Right lobe of liver (tissue), 6 donors: ENCODE data around the gene OR10G2. TPM values are rescaled to one million over a fixed set of nuclear protein-coding genes. Genes with fewer than 3 reads are reported as not detected.

ENCODE experiments used
- ATAC-seq, 4 donors: fragments of 200-7000 bp; cut with Tn5 transposase; one replicate each; pipeline ENCODE4 v1.9.1; 2020; ENCODE audit warnings: mild to moderate bottlenecking in 4 of 4, moderate library complexity in 4 of 4
- DNase-seq, 3 donors: peaks; one replicate each; pipeline ENCODE4 v3.0.0-alpha.2; 2020
- H3K27ac ChIP-seq, 3 donors: fragments of 200-600 bp; one replicate each; pipeline ENCODE4 v1.8.0; 2022
- H3K27me3 ChIP-seq, 2 donors: fragments of 200-600 bp; one replicate each; pipeline ENCODE4 v1.8.0; 2022
- H3K36me3 ChIP-seq, 4 donors: fragments of 200-600 bp; sonication (generic) in 1 of 4; one replicate each; pipeline versions ENCODE4 v1.5.1 to v1.8.0; 2017 to 2022; ENCODE audit warnings: control low read depth in 1 of 4
- H3K4me1 ChIP-seq, 4 donors: fragments of 200-600 bp; sonication (generic) in 1 of 4; one replicate each; pipeline versions ENCODE4 v1.5.1 to v1.8.0; 2017 to 2022; ENCODE audit warnings: control low read depth in 1 of 4
- H3K4me3 ChIP-seq, 3 donors: fragments of 200-600 bp; one replicate each; pipeline ENCODE4 v1.8.0; 2022
- H3K9me3 ChIP-seq, 4 donors: fragments of 200-600 bp; sonication (generic) in 1 of 4; one replicate each; pipeline versions ENCODE4 v1.5.1 to v1.8.0; 2017 to 2022; ENCODE audit warnings: control low read depth in 1 of 4
- CTCF ChIP-seq, 4 donors: fragments of 200-600 bp in 3 of 4; fragments of 450-650 bp in 1 of 4; IDR thresholded peaks; one replicate each; pipeline versions ENCODE4 v1.5.1 to v1.8.0; 2016 to 2022; ENCODE audit warnings: antibody characterized with exemption in 4 of 4, mild to moderate bottlenecking in 2 of 4
- POLR2A ChIP-seq: fragments of 450-650 bp; IDR thresholded peaks from one replicate; pipeline ENCODE4 v1.6.1; 2017; ENCODE audit warnings: antibody characterized with exemption, mild to moderate bottlenecking
- WGBS: methylation state at CpG from one replicate; pipeline ENCODE4 v1.1.6; 2018; ENCODE audit warnings: low coverage, low lambda C conversion rate; ENCODE audit not compliant: insufficient coverage; ENCODE audit errors: missing lambda C conversion rate; 5-methylcytosine and 5-hydroxymethylcytosine counted together
- intact Hi-C, 2 donors: fragments of 100-400 bp; cut with DNase I; formaldehyde crosslinking; loops; one replicate each; pipeline versions ENCODE4 v1.11.2 to v1.14.1; 2022
- total RNA-seq, 6 experiments: library from RNA; depleted of rRNA in 2 of 6; stranded (reverse); fragments of >200 nt in 2 of 6; fragmentation: NEBNext Ultra II Directional in 3 of 6; extraction: Animal tissue kit (Norgen Biotek cat#: 25700) in 3 of 6; gene quantifications; one replicate each; pipeline versions ENCODE4 v1.1.0 to v1.2.4, GENCODE V29; 2016 to 2023
- donor health status: DM: no; HTN: yes; CAD: no.
- donor health status: DM: no; HTN: no; CAD: no.
- donor health status: DM: no; HTN: no; CAD: no.
- donor health status: DM: no; HTN: yes; CAD: no.
- donor health status: DM: no; HTN: yes; CAD: no.

The OR10G2 gene
- total RNA-seq, 6 experiments from 2014 or later, result not detected

DNA sequence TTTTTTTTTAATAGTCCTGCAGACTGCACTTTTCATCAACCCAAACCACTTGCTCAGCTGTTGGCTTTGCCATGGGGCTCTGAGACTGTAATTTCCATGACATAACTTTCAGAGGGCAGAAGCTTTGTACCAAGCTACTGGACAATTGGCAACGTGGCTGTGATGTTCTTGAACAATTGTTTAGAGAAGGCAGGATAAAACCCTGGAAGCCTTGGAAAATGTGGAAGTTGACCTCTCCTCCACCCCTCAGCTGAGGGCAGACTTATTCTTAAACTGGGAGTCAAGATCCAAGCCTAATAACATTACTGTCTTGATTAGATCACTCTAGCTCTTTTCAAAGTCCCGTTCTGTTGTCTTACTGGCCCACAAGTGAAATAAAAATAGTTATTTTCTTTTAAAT is 36.6 kb upstream of the OR10G2 start:
- no peak for TF ChIP-seq CTCF (IDR thresholded peaks at IDR 0.05)
- no peak for TF ChIP-seq POLR2A
- intact Hi-C loops, result no loop called here
- Histone ChIP-seq H3K27ac (no peak overlapping the region), H3K27me3 (no peaks in the 10 kb centered on the region), H3K9me3 (no peaks in the 10 kb centered on the region), H3K4me3 (no peak overlapping the region), H3K4me1 (no peaks in the 10 kb centered on the region), H3K36me3 (no peaks in the 10 kb centered on the region)
- ATAC-seq, result no peak
- DNase-seq, result no peak
- 19% methylated on average over 2 of the region's 2 CpGs for WGBS

DNA sequence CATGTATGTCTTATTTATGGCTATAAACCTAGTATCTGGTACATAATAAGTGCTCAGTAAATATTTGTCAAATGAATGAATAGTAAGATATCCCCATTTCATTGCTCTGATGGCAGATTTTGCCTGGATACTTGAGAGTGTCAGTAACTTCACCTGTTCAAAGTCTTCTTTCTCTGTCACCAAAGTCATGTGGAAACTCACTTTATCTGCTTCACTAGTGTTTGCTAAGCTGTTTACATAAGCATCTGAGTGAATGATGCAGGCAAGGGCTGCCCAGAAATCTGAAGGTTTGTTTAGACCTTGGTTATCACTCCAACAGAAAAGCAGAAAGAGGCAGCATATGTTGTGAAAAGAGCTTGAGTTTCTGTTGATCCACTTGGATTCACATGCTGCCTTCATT is 34.5 kb upstream of the OR10G2 start:
- intact Hi-C loops, result no loop called here
- Histone ChIP-seq H3K4me3 (no peak overlapping the region), H3K4me1 (no peaks in the 10 kb centered on the region), H3K36me3 (no peaks in the 10 kb centered on the region), H3K27ac (no peak overlapping the region), H3K9me3 (no peaks in the 10 kb centered on the region), H3K27me3 (no peaks in the 10 kb centered on the region)
- TF ChIP-seq POLR2A, result no peak
- TF ChIP-seq CTCF (IDR thresholded peaks at IDR 0.05), result no peak
- no peak for ATAC-seq
- no peak for DNase-seq

DNA sequence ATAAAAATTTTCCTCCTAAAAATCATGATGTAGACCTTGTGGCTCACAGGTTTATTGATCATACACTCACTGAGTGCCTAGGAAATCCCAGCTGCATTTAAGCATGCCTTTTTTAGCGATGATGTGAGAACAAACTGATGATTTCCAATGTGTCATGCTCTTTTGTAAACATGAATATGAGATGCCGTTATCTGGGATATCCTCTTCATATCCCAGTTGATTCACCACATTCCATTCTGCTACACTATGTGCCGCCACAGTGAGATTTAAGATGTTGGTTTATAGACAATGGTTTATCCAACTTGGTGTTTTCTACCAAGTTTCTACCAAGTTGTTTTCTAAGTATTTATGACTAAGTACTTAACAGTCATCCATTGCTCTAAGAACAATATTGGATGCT is 33.6 kb upstream of the OR10G2 start:
- ATAC-seq (no peak), DNase-seq (no peak)
- no peaks in the 10 kb centered on the region for H3K27me3 ChIP-seq
- H3K4me1 ChIP-seq, result no peaks in the 10 kb centered on the region
- 53% methylated on average over 3 of the region's 3 CpGs for WGBS
- no peaks in the 10 kb centered on the region for H3K36me3 ChIP-seq
- no peak overlapping the region for H3K27ac ChIP-seq
- intact Hi-C loops, result no loop called here
- H3K9me3 ChIP-seq, result no peaks in the 10 kb centered on the region
- no peak for TF ChIP-seq POLR2A
- TF ChIP-seq CTCF (IDR thresholded peaks at IDR 0.05), result no peak
- H3K4me3 ChIP-seq, result no peak overlapping the region

GRCh38 chr14:21656980-21657379 is 22.2 kb upstream of the OR10G2 start:
- 57% methylated on average over 1 of the region's 1 CpG for WGBS
- no peak for TF ChIP-seq CTCF (IDR thresholded peaks at IDR 0.05)
- no peak for TF ChIP-seq POLR2A
- H3K27me3 ChIP-seq, result no peaks in the 10 kb centered on the region
- H3K4me3 ChIP-seq, result no peak overlapping the region
- H3K4me1 ChIP-seq, result no peaks in the 10 kb centered on the region
- intact Hi-C loops, result no loop called here
- ATAC-seq (no peak), DNase-seq (no peak)
- H3K27ac ChIP-seq, result no peak overlapping the region
- H3K9me3 ChIP-seq, result no peaks in the 10 kb centered on the region
- no peaks in the 10 kb centered on the region for H3K36me3 ChIP-seq

DNA sequence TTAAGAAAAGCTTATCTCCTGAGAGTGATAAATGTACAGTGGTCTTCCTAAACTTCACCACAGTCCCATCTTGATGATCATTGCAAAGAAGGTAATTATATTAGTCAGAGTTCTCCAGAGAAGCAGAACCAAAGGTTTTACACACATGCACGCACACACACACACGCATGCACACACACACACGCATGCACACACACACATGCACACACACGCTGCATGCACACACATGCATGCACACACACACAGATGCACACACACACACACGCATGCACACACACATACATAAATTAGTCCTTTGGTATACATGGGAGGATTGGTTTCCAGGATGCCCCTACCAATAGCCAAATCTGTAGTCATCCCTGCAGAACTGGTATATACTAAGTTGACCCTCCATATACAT is 19.5 kb upstream of the OR10G2 start:
- no peaks in the 10 kb centered on the region for H3K4me1 ChIP-seq
- intact Hi-C loops, result no loop called here
- H3K27ac ChIP-seq, result no peak overlapping the region
- H3K36me3 ChIP-seq, result no peaks in the 10 kb centered on the region
- H3K9me3 ChIP-seq, result no peaks in the 10 kb centered on the region
- no peak for TF ChIP-seq POLR2A
- TF ChIP-seq CTCF (IDR thresholded peaks at IDR 0.05), result no peak
- DNase-seq (no peak), ATAC-seq (no peak)
- WGBS, result 79% methylated on average over 5 of the region's 5 CpGs
- H3K4me3 ChIP-seq, result no peak overlapping the region
- no peaks in the 10 kb centered on the region for H3K27me3 ChIP-seq
